ENCODE measurements around the gene FBXO27.

FBXO27 gene

GRCh38 chr19:39054091-39054470 is 21.7 kb upstream of the FBXO27 start:
- no peak for TF ChIP-seq CTCF (conservative IDR thresholded peaks at IDR 0.05; ENCODE audit: low read length)
- no peak for DNase-seq (ENCODE audit: low read depth)
- H3K4me3 ChIP-seq (ENCODE audit: low read length): no peak overlapping the region

GRCh38 chr19:39053276-39054090 is 21.1 kb upstream of the FBXO27 start:
- no peak for DNase-seq (ENCODE audit: low read depth)

GRCh38 chr19:39052846-39053245 is 20.5 kb upstream of the FBXO27 start:
- DNase-seq (ENCODE audit: low read depth): no peak
- H3K4me3 ChIP-seq (ENCODE audit: low read length): no peak overlapping the region
- no peak for TF ChIP-seq CTCF (conservative IDR thresholded peaks at IDR 0.05; ENCODE audit: low read length)

More at GRCh38 chr19:39053276-39054090, 21.1 kb upstream of the FBXO27 start:
- no peak for TF ChIP-seq CTCF (conservative IDR thresholded peaks at IDR 0.05; ENCODE audit: low read length)
- H3K4me3 ChIP-seq (ENCODE audit: low read length): no peak overlapping the region

GRCh38 chr19:39052243-39052746 is 19.9 kb upstream of the FBXO27 start:
- peak; percentile 78 for TF ChIP-seq CTCF (conservative IDR thresholded peaks at IDR 0.05; ENCODE audit: low read length)

GRCh38 chr19:39047073-39047472 is 14.7 kb upstream of the FBXO27 start:
- no peak for TF ChIP-seq CTCF (conservative IDR thresholded peaks at IDR 0.05; ENCODE audit: low read length)
- DNase-seq (ENCODE audit: low read depth): no peak
- H3K4me3 ChIP-seq (ENCODE audit: low read length): no peak overlapping the region

More at GRCh38 chr19:39052243-39052746, 19.9 kb upstream of the FBXO27 start:
- DNase-seq (ENCODE audit: low read depth): peak; percentile 56
- no peak overlapping the region for H3K4me3 ChIP-seq (ENCODE audit: low read length)

GRCh38 chr19:39046037-39046821 is 13.9 kb upstream of the FBXO27 start:
- no peak for DNase-seq (ENCODE audit: low read depth)
- TF ChIP-seq CTCF (conservative IDR thresholded peaks at IDR 0.05; ENCODE audit: low read length): no peak
- no peak overlapping the region for H3K4me3 ChIP-seq (ENCODE audit: low read length)
